RCC 7860 (cell line): Measurements from ENCODE around the gene AANAT.

Source experiments
- DNase-seq: peaks from one replicate; pipeline ENCODE4 v3.0.0-alpha.2; 2015; ENCODE audit warnings: low spot score
- FAIRE-seq: peaks from 2 replicates; lab custom pipeline; 2012; peaks lifted over from hg19 to GRCh38; lab: Jason Lieb, UNC

The AANAT gene

DNA sequence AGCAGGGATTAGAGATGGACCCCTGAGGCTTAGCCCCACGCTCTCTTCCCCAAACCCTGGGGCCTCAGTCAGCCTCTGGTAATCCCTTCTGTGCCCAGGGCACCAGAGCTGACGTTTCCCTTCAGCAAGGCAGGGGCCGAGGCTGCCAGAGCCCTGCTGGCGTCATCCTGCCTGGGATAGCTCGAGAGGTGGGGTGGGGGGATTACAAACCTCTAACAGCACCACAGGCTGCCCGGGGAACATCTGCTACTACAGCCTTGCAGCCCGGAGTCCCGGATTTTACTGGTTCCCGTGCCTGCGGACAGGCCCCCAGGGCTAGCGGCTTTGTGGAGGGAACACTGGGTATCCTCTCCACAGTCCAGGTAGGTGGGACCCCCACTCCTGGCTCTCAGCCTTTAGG is at the start of gene AANAT:
AANAT (plus strand) TSS at position 238 of the 400 bp plus-strand sequence. CDS start 1,144 bp downstream, outside the sequence.
- DNase-seq (no peak), FAIRE-seq (no peak)

DNA sequence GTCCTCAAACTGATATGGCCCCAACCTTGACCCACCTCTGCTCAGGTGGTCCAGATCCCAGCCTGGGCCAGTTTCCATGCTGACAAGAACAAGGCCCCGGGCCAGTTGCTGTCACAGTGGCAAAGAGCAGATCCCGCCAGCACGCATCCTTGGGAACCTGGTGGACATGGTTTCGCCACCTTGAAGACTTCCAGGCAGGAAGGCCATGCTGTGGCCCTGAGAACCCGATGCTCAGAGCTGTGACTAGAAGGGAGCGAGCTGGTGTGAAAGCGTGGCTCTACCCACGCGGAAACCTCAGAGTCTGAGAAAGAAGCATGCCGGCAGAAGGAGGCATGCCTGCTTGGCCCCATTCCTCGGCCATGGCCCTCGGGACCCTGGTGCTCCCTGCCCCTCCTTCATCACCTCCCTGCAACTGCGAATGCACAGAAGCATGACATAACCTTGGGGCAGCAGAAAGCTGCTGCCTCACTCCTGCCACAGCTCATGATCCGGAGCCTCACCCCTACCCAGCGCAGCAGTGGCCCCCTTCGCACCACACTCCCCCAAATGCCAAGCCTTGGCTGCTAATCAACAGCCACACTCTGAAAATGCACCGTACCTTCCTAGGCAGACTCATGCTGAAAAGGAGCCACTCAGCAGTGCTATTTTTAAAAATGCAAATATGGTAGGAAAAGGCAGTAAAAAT is 47.7 kb upstream of the AANAT start:
- DNase-seq (no peak), FAIRE-seq (no peak)

DNA sequence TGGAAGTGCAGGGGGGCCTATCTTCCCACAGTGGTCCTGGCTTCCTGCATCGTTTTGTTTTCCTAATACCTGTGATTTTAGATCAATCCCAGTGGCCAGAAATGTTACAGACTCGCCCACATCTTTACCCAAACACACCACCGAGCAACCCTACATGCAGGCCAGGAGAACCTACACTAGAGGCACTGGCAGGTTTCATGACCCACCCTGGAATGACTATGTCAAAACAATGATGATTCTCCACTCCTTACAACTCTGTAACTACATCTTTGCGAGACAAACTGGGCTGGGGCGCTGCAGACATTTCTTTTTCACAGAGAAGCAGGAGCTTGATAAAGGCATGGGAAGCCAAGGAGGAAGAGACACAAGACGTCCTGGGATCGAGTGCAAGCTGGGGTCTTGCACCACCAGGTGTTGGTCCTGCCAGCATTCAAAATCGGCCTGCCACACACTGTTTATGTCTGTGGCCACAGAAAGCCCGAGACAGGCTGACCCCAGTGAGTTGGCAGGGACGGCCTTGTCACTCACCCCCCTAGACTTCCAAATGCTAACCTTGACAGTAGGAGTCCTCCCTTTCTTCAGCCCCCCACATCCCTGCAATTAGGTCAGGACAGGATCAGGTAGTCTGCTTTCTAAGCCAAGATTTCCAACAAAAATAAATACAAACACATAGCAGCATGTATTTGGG is 46.9 kb upstream of the AANAT start:
- FAIRE-seq, result no peak
- DNase-seq, result no peak

DNA sequence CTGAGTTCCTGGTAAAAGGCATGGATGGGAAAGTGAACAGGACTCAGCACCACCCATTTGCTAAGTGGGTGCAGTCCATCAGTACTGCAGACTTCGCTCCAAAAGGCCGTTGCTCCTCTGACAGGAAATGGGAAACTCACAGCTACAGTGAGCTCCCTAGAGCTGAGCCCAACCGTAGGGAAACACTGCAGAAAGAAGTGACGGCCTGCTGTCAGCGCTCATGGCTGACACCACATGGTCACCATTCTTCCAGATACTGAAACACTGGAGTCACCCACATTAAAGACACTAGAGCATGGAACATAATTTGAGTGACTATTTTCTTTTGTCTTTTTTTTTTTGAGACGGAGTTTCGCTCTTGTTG is 46.4 kb upstream of the AANAT start:
- FAIRE-seq, result no peak
- DNase-seq, result no peak

DNA sequence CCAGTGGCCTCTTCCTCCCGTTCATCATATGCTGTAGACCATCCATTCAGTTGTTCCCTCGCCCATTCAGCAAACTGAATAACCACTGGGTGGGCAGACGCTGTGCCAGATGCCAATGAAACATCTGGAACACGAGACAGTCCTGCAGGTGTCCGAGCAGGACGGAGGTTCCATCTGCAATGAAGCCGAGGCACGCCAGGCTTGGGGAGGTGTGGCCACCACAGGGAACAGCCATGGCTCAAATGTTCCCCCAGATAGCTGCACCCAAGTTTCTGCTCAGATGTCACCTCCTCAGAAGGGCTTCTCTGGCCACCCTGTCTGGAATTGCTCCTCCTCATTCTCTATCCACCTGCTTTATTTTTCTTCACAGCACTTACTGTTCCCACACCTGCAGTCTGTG is 45.0 kb upstream of the AANAT start:
- no peak for FAIRE-seq
- no peak for DNase-seq

DNA sequence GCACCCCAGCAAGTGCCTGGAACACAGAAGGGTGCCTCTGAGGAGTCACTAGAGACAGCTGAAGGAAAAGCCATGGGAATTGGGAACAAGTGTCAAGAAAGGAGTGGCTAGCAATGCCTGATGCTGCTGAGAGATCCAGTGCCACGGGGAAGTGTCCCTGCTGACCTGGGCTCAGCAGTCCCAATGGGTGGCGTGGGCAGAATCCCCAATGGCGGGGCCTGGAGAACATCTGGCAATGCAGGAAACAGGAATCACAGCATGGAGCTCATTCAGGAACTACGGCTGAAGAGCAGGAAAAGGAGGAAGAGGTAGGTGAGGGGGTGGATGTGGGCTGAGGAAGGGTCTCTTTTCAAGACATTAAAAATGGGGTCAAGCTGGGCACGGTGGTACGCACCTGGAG is 44.5 kb upstream of the AANAT start:
- FAIRE-seq, result no peak
- no peak for DNase-seq

DNA sequence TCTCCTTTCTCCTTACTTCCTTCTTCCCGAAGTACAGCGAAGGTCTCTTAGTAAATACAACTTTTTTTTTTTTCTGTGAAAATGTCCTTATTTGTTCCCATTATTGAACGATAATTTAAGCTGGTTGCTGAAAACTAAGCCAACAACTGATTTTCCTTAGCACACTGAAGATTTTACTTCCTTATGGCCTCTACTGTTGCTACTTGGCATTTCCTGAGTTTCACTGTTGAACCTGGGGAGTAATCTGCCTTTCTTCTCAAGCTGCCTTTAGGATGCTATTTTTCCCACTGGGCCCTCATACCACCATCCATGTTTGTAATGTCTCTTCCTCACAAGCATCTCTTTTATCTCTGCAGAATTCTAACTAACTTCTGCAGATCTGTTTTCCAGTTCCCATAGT is 40.5 kb upstream of the AANAT start:
- DNase-seq, result no peak
- FAIRE-seq, result no peak

DNA sequence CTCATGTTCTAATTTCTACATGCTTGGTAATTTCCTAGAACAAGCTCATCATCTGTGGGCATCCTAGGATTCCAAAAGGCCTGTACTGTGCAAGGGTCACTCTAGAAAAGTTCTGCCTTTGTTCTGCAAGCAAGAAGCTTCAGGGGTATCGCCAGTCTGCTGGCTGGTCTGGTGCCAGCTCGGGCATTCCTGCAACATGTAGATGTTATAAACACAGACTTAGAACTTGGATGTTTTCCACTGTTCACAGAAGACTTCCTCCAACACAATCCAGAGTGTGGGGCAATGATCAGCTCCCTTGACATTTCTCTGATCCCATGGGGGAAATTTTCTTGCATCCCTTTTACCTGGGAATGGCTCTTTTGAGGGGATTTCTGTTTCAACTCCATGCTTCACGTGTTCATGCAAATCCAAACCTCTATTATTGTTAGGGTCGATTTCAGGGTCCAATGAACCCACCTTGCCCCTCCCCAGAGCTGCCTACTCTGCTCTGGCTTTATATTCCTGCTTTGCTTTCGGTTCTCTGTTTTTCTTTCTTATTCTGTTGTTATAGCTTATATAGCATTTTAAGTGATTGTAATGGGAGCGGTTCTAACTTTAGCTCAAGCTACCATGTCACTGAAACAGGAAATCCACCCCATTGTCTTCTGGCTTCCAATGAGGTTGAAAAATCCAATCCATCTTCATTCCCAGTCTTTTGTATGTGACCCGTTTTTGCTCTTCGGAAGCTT is 39.7 kb upstream of the AANAT start:
- no peak for FAIRE-seq
- DNase-seq, result no peak

DNA sequence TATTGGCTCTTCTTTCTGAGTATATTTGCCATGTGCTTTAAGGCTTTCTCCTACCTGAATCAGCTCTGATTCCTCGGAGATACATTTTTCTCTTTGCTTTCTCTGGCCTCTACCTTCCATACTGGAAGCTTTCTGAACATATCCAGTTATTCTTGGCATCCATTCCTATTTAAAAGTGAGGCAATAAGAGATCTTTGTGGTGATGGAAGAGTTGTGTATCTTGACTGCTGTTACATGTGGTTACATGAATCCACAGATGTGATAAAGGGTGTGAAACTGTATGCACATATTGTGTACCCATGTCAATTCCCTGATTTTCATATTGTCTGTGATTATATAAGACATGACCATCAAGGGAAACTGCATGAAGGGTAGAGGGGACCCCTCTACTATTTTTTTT is 38.9 kb upstream of the AANAT start:
- FAIRE-seq (no peak), DNase-seq (no peak)

DNA sequence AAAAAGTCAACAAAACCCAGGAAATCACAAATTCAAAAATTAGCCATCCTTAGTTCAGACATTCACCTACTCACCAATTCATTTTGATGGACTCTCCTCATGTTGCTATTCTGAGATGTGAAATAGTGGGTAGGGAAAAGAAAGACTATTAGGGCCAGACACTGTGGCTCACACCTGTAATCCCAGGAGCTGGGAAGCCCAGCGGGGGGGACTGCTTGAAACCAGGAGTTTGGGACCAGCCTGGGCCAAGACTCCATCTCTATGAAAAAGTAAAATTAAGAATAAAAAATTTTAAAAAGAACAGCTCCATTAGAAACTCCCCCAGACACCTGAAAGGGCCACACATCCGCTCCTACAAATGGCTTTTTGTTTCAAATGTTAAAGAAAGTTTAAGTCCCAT is 35.9 kb upstream of the AANAT start:
- DNase-seq, result no peak
- FAIRE-seq, result no peak

DNA sequence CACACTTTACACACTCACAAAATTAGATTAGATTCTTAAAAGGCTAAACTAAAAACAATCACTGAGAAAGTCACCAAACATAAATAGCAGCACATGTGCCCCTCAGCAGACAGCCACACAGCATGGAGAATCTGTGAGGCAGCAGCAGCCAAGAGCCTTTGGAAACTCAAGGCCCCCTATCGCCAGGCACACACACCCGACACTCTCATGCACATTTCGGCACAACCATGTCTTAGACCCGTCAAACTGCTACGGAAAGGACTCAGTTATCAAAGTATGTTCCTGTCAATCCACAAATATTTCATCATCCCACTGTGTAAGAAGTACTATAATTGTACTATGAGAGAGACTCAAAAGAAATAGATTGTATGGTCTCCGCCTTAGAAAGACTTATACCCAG is 35.4 kb upstream of the AANAT start:
- DNase-seq, result no peak
- no peak for FAIRE-seq

DNA sequence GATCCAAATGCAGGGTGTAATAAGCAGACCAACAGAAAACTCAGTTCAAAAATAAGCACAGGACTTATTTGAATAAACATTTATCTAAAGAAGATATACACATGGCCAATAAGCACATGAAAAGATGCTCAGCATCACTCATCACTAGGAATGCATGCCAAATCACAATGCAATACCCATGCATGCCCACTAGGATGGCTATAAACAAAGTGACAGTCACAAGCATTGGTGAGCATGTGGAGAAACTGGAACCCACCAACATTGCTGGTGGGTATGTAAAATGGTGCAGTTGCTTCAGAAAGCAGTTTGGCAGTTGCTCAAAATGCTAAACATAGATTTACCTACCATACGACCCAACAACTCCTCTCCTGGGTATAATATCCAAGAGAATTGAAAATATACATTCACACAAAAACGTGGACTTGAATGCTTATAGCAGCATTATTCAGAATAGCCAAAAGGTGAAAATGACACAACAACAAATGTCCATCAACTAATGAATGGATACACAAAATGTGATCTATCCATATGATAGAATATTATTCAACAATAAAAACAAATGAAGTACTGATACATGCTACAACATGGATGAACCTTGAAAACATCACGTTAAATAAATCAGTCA is 34.6 kb upstream of the AANAT start:
- peak; percentile 22 for DNase-seq
- FAIRE-seq, result no peak

DNA sequence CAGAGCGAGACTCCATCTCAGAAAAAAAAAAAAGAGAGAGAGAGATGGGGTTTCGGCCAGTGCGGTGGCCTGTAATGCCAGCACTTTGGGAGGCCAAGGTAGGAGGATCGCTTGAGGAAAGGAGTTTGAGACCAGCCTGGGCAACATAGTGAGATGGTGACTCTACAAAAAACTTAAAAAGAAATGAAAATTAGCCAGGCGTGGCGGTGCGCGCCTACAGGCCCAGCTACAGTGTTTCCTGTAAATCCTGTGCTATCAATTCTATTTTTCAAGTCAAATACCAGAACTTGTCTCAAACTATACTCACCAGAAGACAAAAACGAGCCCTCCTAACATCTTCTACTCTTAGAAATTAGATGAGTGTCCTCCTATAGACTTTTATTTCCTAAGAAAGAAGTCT is 33.7 kb upstream of the AANAT start:
- DNase-seq, result no peak
- FAIRE-seq, result no peak

DNA sequence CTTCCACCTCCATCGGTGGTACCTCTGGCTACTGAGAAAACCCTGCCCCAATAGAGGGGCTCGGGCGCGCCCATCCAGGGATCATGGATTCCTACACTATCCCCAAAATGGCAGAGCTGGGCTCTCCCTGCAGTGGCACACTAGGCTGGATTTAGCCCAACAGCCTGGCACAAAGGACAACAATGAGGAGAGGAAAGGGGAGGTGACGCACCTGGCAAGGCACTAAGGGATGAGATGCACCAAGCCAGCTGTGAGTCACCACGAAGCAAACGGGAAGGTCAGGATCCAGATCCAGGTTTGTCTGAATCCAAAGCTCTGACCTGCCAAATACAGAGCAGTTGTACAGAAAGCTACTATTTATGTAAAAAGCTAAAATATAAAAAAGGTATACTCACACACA is 32.5 kb upstream of the AANAT start:
- FAIRE-seq, result no peak
- DNase-seq, result no peak

DNA sequence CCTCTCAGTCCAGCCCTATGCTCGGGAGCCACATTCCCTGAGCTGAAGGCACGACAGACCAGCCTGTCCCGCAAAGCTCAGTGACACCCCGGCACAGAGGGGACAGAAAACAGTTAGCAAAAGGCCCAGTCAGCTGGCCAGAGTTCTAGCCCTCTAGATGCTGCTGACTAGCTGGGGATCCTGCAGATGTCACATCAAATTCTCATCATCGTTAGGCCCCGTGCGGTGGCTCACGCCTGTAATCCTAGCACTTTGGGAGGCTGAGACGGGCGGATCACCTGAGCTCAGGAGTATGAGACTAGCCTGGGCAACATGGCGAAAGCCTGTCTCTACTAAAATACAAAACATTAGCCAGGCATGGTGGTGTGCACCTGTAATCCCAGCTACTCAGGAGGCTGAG is 31.7 kb upstream of the AANAT start:
- DNase-seq, result no peak
- FAIRE-seq, result no peak

DNA sequence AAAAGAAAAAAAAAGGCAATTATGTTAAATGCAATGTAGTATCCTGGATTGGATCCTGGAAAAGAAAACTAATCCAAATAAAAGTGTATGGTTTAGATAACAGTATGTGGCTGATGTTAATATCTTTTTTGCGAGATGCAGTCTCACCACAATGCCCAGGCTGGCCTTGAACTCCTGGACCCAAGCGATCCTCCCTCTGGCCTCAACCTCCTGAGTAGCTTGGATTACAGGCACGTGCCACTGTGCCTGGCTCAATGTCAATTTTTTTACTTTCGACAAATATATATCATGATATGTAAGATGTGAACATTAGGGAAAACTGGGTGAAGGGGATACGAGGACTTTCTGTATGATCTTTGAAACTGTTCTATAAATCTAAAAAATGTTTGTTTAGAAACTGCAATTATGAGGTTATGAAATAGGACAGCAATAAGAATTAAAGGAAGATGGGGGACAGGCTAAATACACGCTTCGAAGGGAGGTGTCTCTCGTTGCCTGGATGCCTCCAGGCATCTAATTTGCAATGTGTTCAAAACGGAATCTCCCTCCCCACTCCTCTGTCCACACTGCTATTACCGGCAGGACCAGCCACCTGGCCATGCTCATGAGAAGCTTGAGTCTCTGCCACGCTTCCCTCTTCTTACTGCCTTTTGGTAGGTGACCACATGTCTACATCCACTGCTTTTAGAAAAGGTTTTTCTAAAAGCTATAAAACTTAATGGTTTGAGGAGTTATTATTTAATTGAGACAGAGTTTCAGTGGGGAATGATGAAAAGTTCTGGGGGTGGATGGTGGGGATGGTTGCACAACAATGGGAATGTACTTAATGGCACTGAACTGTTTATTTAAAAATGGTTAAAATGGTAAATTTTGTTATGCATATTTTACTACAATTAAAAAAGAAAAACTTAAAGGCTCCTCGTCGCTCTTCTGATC is 29.7 kb upstream of the AANAT start:
- FAIRE-seq (no peak), DNase-seq (no peak)

DNA sequence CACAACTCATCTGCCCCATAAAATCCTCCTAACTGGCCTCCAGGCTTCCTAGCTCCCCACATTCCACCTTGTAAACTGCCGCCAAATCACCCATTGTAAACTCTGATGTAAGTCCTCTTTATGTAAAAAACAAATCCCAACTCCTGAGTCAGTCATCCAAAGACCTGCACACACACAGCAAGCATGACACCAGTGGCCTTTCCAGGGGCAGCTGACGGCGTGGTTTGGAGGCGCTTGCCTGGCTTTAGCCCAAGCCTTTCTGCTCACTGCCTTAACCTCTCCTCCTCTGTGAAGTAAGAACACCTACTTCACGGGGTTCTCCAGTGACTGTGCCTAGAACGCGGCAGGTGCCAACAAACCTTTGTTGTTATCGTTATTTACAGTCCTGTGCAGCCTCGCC is 28.5 kb upstream of the AANAT start:
- DNase-seq, result no peak
- no peak for FAIRE-seq

DNA sequence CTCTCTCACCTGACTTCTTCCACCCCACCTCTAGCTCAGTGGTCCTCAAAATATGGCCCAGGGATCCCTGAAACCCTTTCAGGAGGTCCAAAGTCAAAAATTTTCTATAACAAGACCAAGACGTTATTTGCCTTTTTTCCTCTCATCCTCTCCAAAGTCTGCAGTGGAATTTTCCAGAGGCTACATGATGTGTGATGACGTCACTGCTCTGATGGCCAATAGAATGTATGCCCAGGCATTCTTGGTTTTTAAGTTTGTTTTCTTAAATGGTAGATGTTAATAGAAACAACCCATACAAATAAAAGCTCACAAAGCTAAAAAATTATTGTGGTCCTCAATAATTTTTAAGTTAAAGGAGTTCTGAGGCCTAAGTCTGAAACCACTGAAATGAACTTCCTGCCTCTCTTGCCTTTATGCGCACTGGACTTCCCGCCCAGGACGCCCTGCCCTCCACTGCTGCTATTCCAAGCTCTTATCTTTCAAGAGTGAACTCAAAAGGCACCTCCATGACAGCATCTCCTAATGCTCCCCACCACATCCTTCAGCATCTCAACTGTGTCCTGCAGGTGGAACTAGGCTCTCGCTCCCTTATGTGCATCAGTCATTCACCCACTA is 28.0 kb upstream of the AANAT start:
- DNase-seq (no peak), FAIRE-seq (no peak)

DNA sequence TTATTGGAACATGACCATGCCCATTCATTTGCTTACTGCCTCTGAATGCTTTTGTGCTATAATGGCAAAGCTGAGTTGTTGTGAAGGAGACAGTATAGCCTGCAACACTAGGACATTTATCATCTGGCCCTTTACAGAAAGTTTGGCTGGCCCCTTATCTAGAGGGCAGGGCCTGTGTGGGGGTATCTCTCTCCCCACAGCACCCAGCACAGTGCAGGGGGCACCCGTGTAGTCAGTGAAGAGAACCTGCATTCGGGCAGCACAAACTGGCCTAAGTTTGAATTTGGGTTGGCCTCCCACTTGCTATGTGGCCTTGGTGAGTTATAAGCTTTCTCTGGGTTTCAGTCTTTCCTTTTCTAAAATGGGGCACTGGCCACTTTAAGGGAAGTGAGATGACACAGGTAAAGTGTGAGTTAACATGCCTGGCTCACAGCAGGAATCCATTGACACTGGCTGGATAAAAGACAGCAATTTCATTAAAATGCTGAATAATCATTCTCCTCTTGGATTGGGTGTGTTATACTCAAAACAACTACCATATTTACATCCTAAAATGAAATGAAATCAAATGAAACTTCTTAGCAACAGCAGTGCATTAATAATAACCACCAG is 26.5 kb upstream of the AANAT start:
- no peak for FAIRE-seq
- DNase-seq, result no peak
